ENCODE measurements around the gene CNTROB.

CNTROB gene

GRCh38 chr17:7988750-7989178 is 56.8 kb downstream of the CNTROB start:
- peak; percentile 94 for FAIRE-seq

- no peak for FAIRE-seq
These were observed 58.0 kb downstream of the CNTROB start for GRCh38 chr17:7989781-7990655.

GRCh38 chr17:7992516-7992915 is 60.5 kb downstream of the CNTROB start:
- no peak for FAIRE-seq

GRCh38 chr17:7992924-7993323 is 60.9 kb downstream of the CNTROB start:
- no peak for FAIRE-seq

- FAIRE-seq: no peak
These were observed 62.1 kb downstream of the CNTROB start for GRCh38 chr17:7993972-7994589.

DNA sequence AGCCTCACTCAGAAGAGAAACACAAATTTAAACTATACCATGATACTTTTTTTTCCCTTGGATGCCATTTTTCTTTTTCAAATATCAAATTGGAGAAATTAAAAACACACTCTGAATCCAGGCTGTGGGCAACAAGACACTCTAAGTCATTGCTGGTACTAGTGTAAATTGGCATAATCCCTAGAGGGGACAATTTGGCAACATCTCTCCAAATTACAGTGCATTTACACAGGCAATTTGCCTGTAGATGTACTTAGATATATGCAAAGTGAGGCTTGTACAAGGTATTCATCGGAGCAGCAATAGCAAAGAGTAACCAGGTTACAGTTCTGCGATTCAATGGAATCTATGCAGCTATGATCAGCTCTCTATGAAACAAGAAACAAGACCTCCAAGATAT is 63.7 kb downstream of the CNTROB start:
- no peak for FAIRE-seq

DNA sequence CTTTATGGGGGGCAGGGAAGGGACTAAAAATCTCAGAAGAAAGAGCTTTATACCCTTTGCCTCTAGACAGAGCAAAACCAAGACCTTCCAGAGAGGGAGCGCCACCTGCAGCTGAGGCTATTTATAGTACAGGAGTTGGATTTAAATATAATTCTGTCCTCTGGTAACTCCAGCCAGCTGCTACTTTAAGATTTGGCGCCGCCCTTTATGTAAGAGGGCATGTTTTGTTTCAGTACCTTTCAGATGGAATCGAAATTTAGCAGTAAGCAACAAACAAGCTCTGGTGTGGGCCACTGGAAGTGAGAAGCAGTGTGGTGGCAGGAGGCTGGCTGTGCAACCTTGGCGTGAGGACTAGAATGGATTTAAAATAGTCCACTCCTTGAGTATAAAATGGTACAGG is 65.2 kb downstream of the CNTROB start:
- FAIRE-seq: no peak

Data from A204.1 (cell line).